Endothelial cell of umbilical vein (primary cell): Measurements from ENCODE around the gene GPR22. TPM values are rescaled to one million over a fixed set of nuclear protein-coding genes. Genes with fewer than 3 reads are reported as not detected.

Experiments used
- Bru-seq: library from RNA; stranded (reverse); fragments of 400-500 nt; gene quantifications from one replicate; lab custom pipeline; 2021; lab: Mats Ljungman, UMichigan
- BruChase-seq, 2 experiments: library from RNA; stranded (reverse); fragments of 400-500 nt; gene quantifications; one replicate each; lab custom pipeline; 2021; lab: Mats Ljungman, UMichigan
- BruUV-seq: library from RNA; stranded (reverse); fragments of 400-500 nt; replicated peaks from 2 replicates; lab custom pipeline; 2021; lab: Mats Ljungman, UMichigan
- CTCF ChIA-PET: fragments of 300-600, 350-600 bp; sonication (Branson Sonifier 250); formaldehyde crosslinking; loops from one replicate; lab custom pipeline; 2021; ENCODE audit warnings: antibody characterized with exemption, inconsistent platforms; lab: Charles Lee
- POLR2A ChIA-PET: fragments of 300-600, 350-600 bp; sonication (Branson Sonifier 250); formaldehyde crosslinking; loops from one replicate; lab custom pipeline; 2021; ENCODE audit warnings: antibody characterized with exemption, inconsistent platforms; lab: Charles Lee
- DNase-seq: peaks from one replicate; pipeline ENCODE4 v3.0.0-alpha.2; 2011; ENCODE audit warnings: low read depth, low spot score
- FAIRE-seq: peaks from 2 replicates; lab custom pipeline; 2011; peaks lifted over from hg19 to GRCh38; lab: Jason Lieb, UNC
- H2AFZ ChIP-seq: 2 replicates; pipeline ENCODE4 v1.6.0; 2012; ENCODE audit warnings: low read depth, low read length, control low read depth, inconsistent platforms
- H3K27ac ChIP-seq: 2 replicates; pipeline ENCODE4 v1.5.1; 2011; ENCODE audit warnings: low read depth, mild to moderate bottlenecking, control low read depth, low read length, moderate library complexity; ENCODE audit not compliant: insufficient read depth
- H3K27me3 ChIP-seq, 2 experiments: 2 replicates each; pipeline versions ENCODE4 v1.6.0 to v1.6.1; 2011; ENCODE audit warnings: low read length in 2 of 2, mixed read lengths in 1 of 2; ENCODE audit not compliant: control insufficient read depth in 2 of 2, insufficient read depth in 2 of 2
- H3K36me3 ChIP-seq, 2 experiments: 2 replicates in 1 of 2; 3 replicates in 1 of 2; pipeline ENCODE4 v1.5.1; 2011; ENCODE audit warnings: low read length in 2 of 2, mild to moderate bottlenecking in 1 of 2, moderate library complexity in 1 of 2; ENCODE audit not compliant: control insufficient read depth in 2 of 2, insufficient read depth in 2 of 2; ENCODE audit errors: extremely low read depth in 1 of 2
- H3K4me1 ChIP-seq: 3 replicates; pipeline ENCODE4 v1.5.1; 2011; ENCODE audit warnings: mild to moderate bottlenecking, low read length; ENCODE audit not compliant: control insufficient read depth, insufficient read depth; ENCODE audit errors: extremely low read depth
- H3K4me2 ChIP-seq: 2 replicates; pipeline ENCODE4 v1.6.1; 2011; ENCODE audit warnings: low read length, control low read depth, mixed read lengths; ENCODE audit not compliant: insufficient read depth
- H3K4me3 ChIP-seq, 3 experiments: fragments of 200-600 bp in 1 of 3; sonication (generic), shearing (Covaris generic) in 1 of 3; replicated peaks in 1 of 3; 2 replicates each; pipeline ENCODE4 v1.5.1; 2011 to 2016; ENCODE audit warnings: control low read depth in 3 of 3, low read length in 3 of 3, mild to moderate bottlenecking in 2 of 3, inconsistent platforms in 1 of 3, low read depth in 1 of 3, moderate library complexity in 1 of 3; ENCODE audit not compliant: insufficient read depth in 1 of 3
- H3K79me2 ChIP-seq: 2 replicates; pipeline ENCODE4 v1.6.0; 2012; ENCODE audit warnings: low read length, inconsistent platforms; ENCODE audit not compliant: control insufficient read depth, insufficient read depth
- H3K9ac ChIP-seq: replicated peaks from 2 replicates; pipeline ENCODE3; 2011; ENCODE audit warnings: low read length, control low read depth; ENCODE audit not compliant: insufficient read depth; ENCODE audit errors: extremely low read depth
- H3K9me1 ChIP-seq: replicated peaks from 3 replicates; pipeline ENCODE4 v1.6.0; 2011; ENCODE audit warnings: mild to moderate bottlenecking, low read length; ENCODE audit not compliant: control insufficient read depth, insufficient read depth; ENCODE audit errors: extremely low read depth
- H3K9me3 ChIP-seq: replicated peaks from 2 replicates; pipeline ENCODE4 v1.5.1; 2012; ENCODE audit warnings: low read length, inconsistent platforms; ENCODE audit not compliant: control insufficient read depth, insufficient read depth
- H4K20me1 ChIP-seq: replicated peaks from 2 replicates; pipeline ENCODE3; 2011; ENCODE audit warnings: mild to moderate bottlenecking, low read length; ENCODE audit not compliant: control insufficient read depth, insufficient read depth; ENCODE audit errors: extremely low read depth
- CTCF ChIP-seq, 2 donors: IDR thresholded peaks; 1 replicate in 1 of 2; 2 replicates in 1 of 2; pipeline ENCODE4 v1.5.1; 2011; ENCODE audit warnings: low read length in 2 of 2, mild to moderate bottlenecking in 2 of 2, moderate library complexity in 2 of 2, control low read depth in 1 of 2, inconsistent platforms in 1 of 2, low read depth in 1 of 2; ENCODE audit not compliant: insufficient read depth in 1 of 2; ENCODE audit errors: extremely low read depth in 1 of 2
- EZH2 ChIP-seq: IDR thresholded peaks from 2 replicates; pipeline ENCODE4 v1.6.1; 2012; ENCODE audit warnings: borderline replicate concordance, low read depth, mild to moderate bottlenecking, moderate library complexity, low read length, inconsistent platforms; ENCODE audit not compliant: severe bottlenecking
- FOS ChIP-seq: IDR thresholded peaks from 2 replicates; pipeline ENCODE4 v1.6.1; 2011; ENCODE audit warnings: mild to moderate bottlenecking, low read length, moderate library complexity, borderline replicate concordance; ENCODE audit not compliant: insufficient read depth
- GATA2 ChIP-seq: IDR thresholded peaks from 2 replicates; pipeline ENCODE4 v1.7.0; 2011; ENCODE audit warnings: low read depth, mild to moderate bottlenecking, moderate library complexity, mixed read lengths, low read length; ENCODE audit not compliant: insufficient read length, insufficient read depth
- JUN ChIP-seq: IDR thresholded peaks from 2 replicates; pipeline ENCODE4 v1.6.1; 2011; ENCODE audit warnings: borderline replicate concordance, low read depth; ENCODE audit not compliant: insufficient read length, insufficient read depth
- POLR2A ChIP-seq: IDR thresholded peaks from 2 replicates; pipeline ENCODE4 v1.6.1; 2012; ENCODE audit warnings: low read depth, mild to moderate bottlenecking, control low read depth, low read length
- POLR2AphosphoS5 ChIP-seq: IDR thresholded peaks from 2 replicates; pipeline ENCODE4 v1.6.1; 2012; ENCODE audit warnings: low read depth, mild to moderate bottlenecking, control low read depth, low read length, moderate library complexity; ENCODE audit not compliant: insufficient read depth
- dilution Hi-C: fragments of 300-500 bp; cut with MboI; formaldehyde crosslinking; loops from one replicate; pipeline ENCODE4 v1.15.0; 2019; ENCODE audit warnings: low sequenced_read_pairs; ENCODE audit not compliant: extremely low pct_ligation_motif_present
- intact Hi-C: fragments of 100-400 bp; cut with micrococcal nuclease; formaldehyde crosslinking; loops from one replicate; pipeline ENCODE4 v1.10.0; 2022
- long read RNA-seq: library from polyadenylated mRNA; stranded (forward); transcript quantifications from one replicate; pipeline ENCODE4 v2.0.0, GENCODE V29; 2021
- polyA minus RNA-seq, 3 experiments: library from RNA; depleted of rRNA, polyadenylated mRNA; stranded (reverse); fragments of >200 nt; gene quantifications; 1 replicate in 1 of 3; 2 replicates in 2 of 3; pipeline ENCODE4 v1.2.3, GENCODE V29; 2011
- polyA plus RNA-seq, 4 experiments: library from polyadenylated mRNA; depleted of rRNA in 3 of 4; stranded (reverse) in 3 of 4; unstranded in 1 of 4; fragments of >200 nt; gene quantifications; 2 replicates each; pipeline versions ENCODE4 v1.2.1 to v1.2.3, GENCODE V29; 2011 to 2012; ENCODE audit warnings: missing spikeins in 1 of 4
- total RNA-seq: library from RNA; stranded (reverse); gene quantifications from 2 replicates; pipeline ENCODE4 v1.2.3, GENCODE V29; 2021

Gene GPR22
- total RNA-seq (not detected in 2 replicates), polyA plus RNA-seq (not detected in 2 replicates), polyA minus RNA-seq (not detected in 2 replicates), Bru-seq, nascent RNA (not detected), BruChase-seq, experiment 1, labeled RNA remaining after a 6-hour chase (not detected), BruChase-seq, experiment 2, labeled RNA remaining after a 2-hour chase (not detected)
- 0.01 TPM in 1 of 2 replicates, not detected in the other for polyA plus RNA-seq (2011; cell fraction: cytosol; rRNA removed)
- not detected in 2 replicates for polyA plus RNA-seq (2011; cell fraction: nucleus; rRNA removed)
- 0.05 TPM in 1 of 2 replicates, not detected in the other for polyA plus RNA-seq (2012)
- polyA minus RNA-seq (2011; cell fraction: cytosol; rRNA and poly(A)+ RNA removed): not detected
- not detected in 2 replicates for polyA minus RNA-seq (2011; cell fraction: nucleus; rRNA and poly(A)+ RNA removed)
- long read RNA-seq: 0 reads

- Histone ChIP-seq H3K27ac (no peak within 1 kb of the TSS), H3K27me3 (no peaks in the 10 kb centered on the region), H3K9me1 (no peaks in the 10 kb centered on the region), H3K4me3 (no peak within 1 kb of the TSS), H2AFZ (no peak within 1 kb of the TSS), H3K79me2 (no peaks in the 10 kb centered on the region), H4K20me1 (no peaks in the 10 kb centered on the region), H3K9ac (no peak within 1 kb of the TSS), H3K9me3 (no peaks in the 10 kb centered on the region), H3K4me1 (peaks cover 12% of the 10 kb centered on the region), H3K36me3 (no peaks in the 10 kb centered on the region), H3K4me2 (no peak within 1 kb of the TSS)
- CTCF ChIA-PET: no interaction called here
- BruUV-seq: no TSS peak
- intact Hi-C loops: loop anchor here (10.0 kb wide), 1 partner anchor 125 kb away; no protein-coding TSS in a partner anchor
- TF ChIP-seq CTCF (IDR thresholded peaks at IDR 0.05; ENCODE audit: extremely low read depth in 1 of 2, insufficient read depth in 1 of 2, low read depth in 1 of 2, low read length in 2 of 2) (no peak), POLR2A (no peak), EZH2 (no peak), GATA2 (no peak), JUN (no peak), FOS (no peak), POLR2AphosphoS5 (no peak)
- DNase-seq: no peak
- no peak for FAIRE-seq
- POLR2A ChIA-PET: no interaction called here
- dilution Hi-C loops: no loop called here
Observed at GRCh38 chr7:107469929-107470328, at the start of gene GPR22. GPR22 (plus strand) TSS chr7:107470057; CDS start chr7:107474061, 4,004 bp downstream.
